SK-N-SH (cell line): ENCODE data around the gene UCHL1.

Source experiments
- EP300 ChIP-seq, 2 experiments: IDR thresholded peaks; 2 replicates each; pipeline versions ENCODE4 v1.4.0 to v1.6.1; 2012; ENCODE audit warnings: borderline replicate concordance in 1 of 2, low read depth in 1 of 2, low read length in 1 of 2
- FOXM1 ChIP-seq: IDR thresholded peaks from 2 replicates; pipeline ENCODE4 v1.4.0; 2012; ENCODE audit warnings: low read depth, mild to moderate bottlenecking
- GABPA ChIP-seq: IDR thresholded peaks from 2 replicates; pipeline ENCODE4 v1.4.0; 2012; ENCODE audit warnings: low read depth, mild to moderate bottlenecking
- JUND ChIP-seq: IDR thresholded peaks from 2 replicates; pipeline ENCODE4 v1.4.0; 2012
- MXI1 ChIP-seq: IDR thresholded peaks from 2 replicates; pipeline ENCODE4 v1.6.1; 2012; ENCODE audit warnings: mild to moderate bottlenecking, low read depth, low read length, improper control_type of control experiment
- POLR2AphosphoS5 ChIP-seq: IDR thresholded peaks from 2 replicates; pipeline ENCODE4 v1.6.1; 2012; ENCODE audit warnings: low read depth, low read length
- RAD21 ChIP-seq: IDR thresholded peaks from 2 replicates; pipeline ENCODE4 v1.6.1; 2012; ENCODE audit warnings: mild to moderate bottlenecking, low read length
- RFX5 ChIP-seq: IDR thresholded peaks from 2 replicates; pipeline ENCODE4 v1.6.1; 2012; ENCODE audit warnings: mild to moderate bottlenecking, improper control_type of control experiment, low read length
- RXRA ChIP-seq: IDR thresholded peaks from 2 replicates; pipeline ENCODE4 v1.4.0; 2012; ENCODE audit warnings: low read depth, mild to moderate bottlenecking, borderline replicate concordance
- SIN3A ChIP-seq: IDR thresholded peaks from 2 replicates; pipeline ENCODE4 v1.6.1; 2012; ENCODE audit warnings: low read depth, mild to moderate bottlenecking, low read length, moderate library complexity, borderline replicate concordance
- TCF12 ChIP-seq: IDR thresholded peaks from 2 replicates; pipeline ENCODE4 v1.4.0; 2012
- TF ChIP-seq, protein P1 (sequence below): fragments of 200-600 bp; sonication (generic); IDR thresholded peaks from 2 replicates; pipeline ENCODE4 v1.6.1; 2017; ENCODE audit warnings: antibody characterized with exemption, mild to moderate bottlenecking, moderate library complexity
- TF ChIP-seq, protein P2 (sequence below): IDR thresholded peaks from 2 replicates; pipeline ENCODE4; 2012
- TF ChIP-seq, protein P3 (sequence below): IDR thresholded peaks from 2 replicates; pipeline ENCODE4 v1.4.0; 2012; ENCODE audit warnings: low read depth

DNA sequence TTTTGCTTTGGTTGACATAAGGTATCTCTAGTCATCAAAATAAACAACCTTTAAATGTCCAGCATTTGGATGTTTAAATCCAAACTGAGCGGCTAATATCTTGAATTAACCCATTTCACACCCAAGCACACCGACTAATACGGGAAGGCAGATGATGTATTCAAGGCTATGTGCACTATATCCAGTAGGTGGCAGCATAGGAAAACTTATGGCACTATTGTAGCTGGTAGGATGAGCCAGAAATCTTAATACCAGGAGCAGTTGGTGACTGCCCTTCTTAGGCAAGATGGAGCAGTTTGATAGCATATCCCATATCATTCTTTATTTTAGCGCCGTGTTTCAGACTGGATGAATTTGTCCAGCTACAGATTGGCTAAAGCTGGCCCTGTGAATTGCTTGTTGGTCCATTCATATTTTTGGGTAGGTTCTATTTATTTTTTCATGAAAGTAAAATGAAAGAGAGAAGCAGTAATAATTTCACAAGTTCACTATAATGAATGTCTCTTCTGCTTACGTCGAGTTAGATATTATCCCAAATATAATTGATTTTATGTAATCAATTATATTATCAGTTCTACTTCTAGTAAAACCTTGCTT lies 24.4 kb downstream of the UCHL1 start:
- TF ChIP-seq, protein P1, sequence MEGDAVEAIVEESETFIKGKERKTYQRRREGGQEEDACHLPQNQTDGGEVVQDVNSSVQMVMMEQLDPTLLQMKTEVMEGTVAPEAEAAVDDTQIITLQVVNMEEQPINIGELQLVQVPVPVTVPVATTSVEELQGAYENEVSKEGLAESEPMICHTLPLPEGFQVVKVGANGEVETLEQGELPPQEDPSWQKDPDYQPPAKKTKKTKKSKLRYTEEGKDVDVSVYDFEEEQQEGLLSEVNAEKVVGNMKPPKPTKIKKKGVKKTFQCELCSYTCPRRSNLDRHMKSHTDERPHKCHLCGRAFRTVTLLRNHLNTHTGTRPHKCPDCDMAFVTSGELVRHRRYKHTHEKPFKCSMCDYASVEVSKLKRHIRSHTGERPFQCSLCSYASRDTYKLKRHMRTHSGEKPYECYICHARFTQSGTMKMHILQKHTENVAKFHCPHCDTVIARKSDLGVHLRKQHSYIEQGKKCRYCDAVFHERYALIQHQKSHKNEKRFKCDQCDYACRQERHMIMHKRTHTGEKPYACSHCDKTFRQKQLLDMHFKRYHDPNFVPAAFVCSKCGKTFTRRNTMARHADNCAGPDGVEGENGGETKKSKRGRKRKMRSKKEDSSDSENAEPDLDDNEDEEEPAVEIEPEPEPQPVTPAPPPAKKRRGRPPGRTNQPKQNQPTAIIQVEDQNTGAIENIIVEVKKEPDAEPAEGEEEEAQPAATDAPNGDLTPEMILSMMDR, result peak; percentile 90
- TF ChIP-seq RFX5 (no peak), RAD21 (peak; percentile 100), JUND (no peak), SIN3A (no peak), EP300 (IDR thresholded peaks at IDR 0.05; ENCODE audit: borderline replicate concordance in 1 of 2, low read depth in 1 of 2, low read length in 1 of 2) (no peak), GABPA (no peak), FOXM1 (no peak), TCF12 (no peak), MXI1 (no peak), RXRA (no peak), POLR2AphosphoS5 (no peak)
- TF ChIP-seq, protein P2, sequence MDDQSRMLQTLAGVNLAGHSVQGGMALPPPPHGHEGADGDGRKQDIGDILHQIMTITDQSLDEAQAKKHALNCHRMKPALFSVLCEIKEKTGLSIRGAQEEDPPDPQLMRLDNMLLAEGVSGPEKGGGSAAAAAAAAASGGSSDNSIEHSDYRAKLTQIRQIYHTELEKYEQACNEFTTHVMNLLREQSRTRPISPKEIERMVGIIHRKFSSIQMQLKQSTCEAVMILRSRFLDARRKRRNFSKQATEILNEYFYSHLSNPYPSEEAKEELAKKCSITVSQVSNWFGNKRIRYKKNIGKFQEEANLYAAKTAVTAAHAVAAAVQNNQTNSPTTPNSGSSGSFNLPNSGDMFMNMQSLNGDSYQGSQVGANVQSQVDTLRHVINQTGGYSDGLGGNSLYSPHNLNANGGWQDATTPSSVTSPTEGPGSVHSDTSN, result no peak
- TF ChIP-seq, protein P3, sequence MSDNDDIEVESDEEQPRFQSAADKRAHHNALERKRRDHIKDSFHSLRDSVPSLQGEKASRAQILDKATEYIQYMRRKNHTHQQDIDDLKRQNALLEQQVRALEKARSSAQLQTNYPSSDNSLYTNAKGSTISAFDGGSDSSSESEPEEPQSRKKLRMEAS, result no peak
